Tibial nerve (tissue), 4 donors: ENCODE measurements around the gene MMGT1.

Experiments
- EP300 ChIP-seq, 2 donors: sonication (generic); formaldehyde crosslinking; IDR thresholded peaks; one replicate each; pipeline ENCODE4 v1.6.1; 2017; ENCODE audit warnings: antibody characterized with exemption in 2 of 2, mild to moderate bottlenecking in 1 of 2
- TF ChIP-seq, protein P1 (sequence below), 5 experiments: fragments of 200-600 bp in 3 of 5; fragments of 450-650 bp in 2 of 5; sonication (generic) in 3 of 5; IDR thresholded peaks; one replicate each; pipeline ENCODE4 v1.5.1; 2016 to 2019; ENCODE audit warnings: antibody characterized with exemption in 5 of 5, mild to moderate bottlenecking in 3 of 5, moderate library complexity in 2 of 5

DNA sequence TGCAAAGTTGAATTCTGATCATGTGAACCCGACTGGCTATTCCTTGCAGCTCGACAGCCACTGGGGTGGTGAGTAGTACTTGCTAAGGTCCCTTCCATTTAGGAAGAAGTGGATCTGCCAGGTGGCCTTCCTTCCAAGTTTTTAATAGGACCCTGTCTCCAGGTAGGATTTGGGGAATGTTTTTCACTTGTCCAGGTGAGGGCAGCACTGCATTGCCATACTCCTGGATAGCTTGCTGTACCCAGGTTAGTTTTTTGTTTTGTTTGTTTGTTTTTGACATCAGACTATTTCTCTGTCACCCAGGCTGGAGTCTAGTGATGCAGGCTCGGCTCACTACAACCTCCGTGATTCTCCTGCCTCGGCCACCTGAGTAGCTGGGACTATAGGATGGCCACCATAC, 50.4 kb downstream of the MMGT1 start:
- TF ChIP-seq, protein P1, sequence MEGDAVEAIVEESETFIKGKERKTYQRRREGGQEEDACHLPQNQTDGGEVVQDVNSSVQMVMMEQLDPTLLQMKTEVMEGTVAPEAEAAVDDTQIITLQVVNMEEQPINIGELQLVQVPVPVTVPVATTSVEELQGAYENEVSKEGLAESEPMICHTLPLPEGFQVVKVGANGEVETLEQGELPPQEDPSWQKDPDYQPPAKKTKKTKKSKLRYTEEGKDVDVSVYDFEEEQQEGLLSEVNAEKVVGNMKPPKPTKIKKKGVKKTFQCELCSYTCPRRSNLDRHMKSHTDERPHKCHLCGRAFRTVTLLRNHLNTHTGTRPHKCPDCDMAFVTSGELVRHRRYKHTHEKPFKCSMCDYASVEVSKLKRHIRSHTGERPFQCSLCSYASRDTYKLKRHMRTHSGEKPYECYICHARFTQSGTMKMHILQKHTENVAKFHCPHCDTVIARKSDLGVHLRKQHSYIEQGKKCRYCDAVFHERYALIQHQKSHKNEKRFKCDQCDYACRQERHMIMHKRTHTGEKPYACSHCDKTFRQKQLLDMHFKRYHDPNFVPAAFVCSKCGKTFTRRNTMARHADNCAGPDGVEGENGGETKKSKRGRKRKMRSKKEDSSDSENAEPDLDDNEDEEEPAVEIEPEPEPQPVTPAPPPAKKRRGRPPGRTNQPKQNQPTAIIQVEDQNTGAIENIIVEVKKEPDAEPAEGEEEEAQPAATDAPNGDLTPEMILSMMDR (IDR thresholded peaks at IDR 0.05) = no peak
- TF ChIP-seq EP300 (IDR thresholded peaks at IDR 0.05) = no peak
